ENCODE measurements around the gene SHLD3. TPM values are rescaled to one million over a fixed set of nuclear protein-coding genes. Genes with fewer than 3 reads are reported as not detected.

SHLD3 gene
- total RNA-seq (2014; rRNA removed; shearing (Covaris generic)) = 4.0 and 5.2 TPM in 2 replicates
- 3.8 and 4.3 TPM in 2 replicates for total RNA-seq (2022)
- percentile 90 among the genes with signal in this experiment for Bru-seq, nascent RNA
- BruChase-seq, experiment 1, labeled RNA remaining after a 6-hour chase = percentile 58 among the genes with signal in this experiment
- BruChase-seq, experiment 2, labeled RNA remaining after a 2-hour chase = percentile 92 among the genes with signal in this experiment
- long read RNA-seq, transcript SHLD3-201 (2 exons, 1,766 nt) = major isoform, 5 of 7 reads
- long read RNA-seq, partial matches to known transcripts = 0 of 7 reads
- long read RNA-seq, other reads (novel, unspliced or antisense) = 2 of 7 reads

DNA sequence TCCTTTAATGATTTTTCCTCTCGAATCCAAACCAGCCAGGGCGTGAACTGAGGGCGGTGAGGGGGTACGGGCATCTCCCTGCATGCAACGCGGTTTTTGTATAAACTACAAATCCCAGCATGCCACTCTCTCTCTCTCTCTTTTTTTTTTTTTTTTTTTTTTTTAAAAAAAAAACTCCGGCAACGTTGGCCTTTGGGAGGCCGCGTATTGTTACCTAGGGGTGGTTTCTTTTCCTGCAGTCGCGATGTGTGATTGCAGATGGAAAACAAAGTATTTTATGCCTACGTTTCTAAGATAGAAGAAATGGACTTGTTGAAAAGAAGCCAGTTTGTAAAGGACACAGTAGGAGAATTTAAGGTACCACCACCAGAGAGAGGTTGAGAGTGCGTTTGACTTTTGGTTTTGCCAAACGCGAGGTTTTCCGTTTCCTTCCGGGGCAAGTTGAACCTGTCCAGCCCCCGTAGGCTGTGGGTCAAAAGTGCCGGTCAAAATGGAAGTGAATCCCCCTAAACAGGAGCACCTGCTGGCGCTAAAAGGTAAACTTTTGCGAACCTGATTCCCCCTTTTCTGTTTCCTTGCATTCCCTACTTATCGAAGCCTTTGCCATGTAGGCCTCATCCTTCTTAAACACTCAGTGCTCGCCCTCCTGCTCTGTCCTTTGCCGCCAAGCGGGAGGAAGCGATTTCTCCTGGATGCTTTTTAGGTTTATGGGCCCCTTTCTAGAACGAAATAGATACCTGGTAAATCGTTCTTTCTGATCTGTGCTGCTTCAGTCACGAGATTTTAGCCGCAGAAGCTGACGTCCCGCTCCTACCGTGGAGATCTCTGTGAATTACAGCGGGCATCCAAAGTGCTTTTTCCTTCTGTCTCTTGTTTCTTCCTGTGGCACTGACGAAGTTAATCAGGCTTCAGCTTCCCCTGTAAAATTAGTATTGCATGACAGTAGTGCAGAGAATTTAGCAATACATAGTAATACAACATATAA is at the start of gene SHLD3, which contains the start of gene TRAPPC13:
Gene SHLD3, plus strand, starts transcription at position 457 of the 985 bp plus-strand sequence. CDS start 4,561 bp downstream, outside the sequence.
Gene TRAPPC13, plus strand, starts transcription at position 457 of the 985 bp plus-strand sequence. Its CDS starts 34 bp downstream, at position 491.
- CTCF ChIA-PET (ENCODE audit: unreplicated experiment) = no interaction called here
- Histone ChIP-seq H2AFZ (ENCODE audit: low read length) (peak within 1 kb of the TSS; percentile 97), H3K27ac (ENCODE audit: low read depth, low read length, poor library complexity, severe bottlenecking) (peak within 1 kb of the TSS; percentile 84), H3K4me1 (ENCODE audit: insufficient read depth, low read length, poor library complexity, severe bottlenecking) (peaks cover 30% of the 10 kb centered on the region), H3K4me3 (ENCODE audit: low read depth, low read length, poor library complexity, severe bottlenecking) (peak within 1 kb of the TSS; percentile 96), H3K9me2 (ENCODE audit: insufficient read depth, low read length) (no peaks in the 10 kb centered on the region), H3K79me2 (ENCODE audit: insufficient read depth, low read depth, low read length) (peaks cover 84% of the 10 kb centered on the region), H3K4me2 (ENCODE audit: low read length) (peak within 1 kb of the TSS; percentile 80), H3K36me3 (ENCODE audit: insufficient read depth, low read length) (peaks cover 20% of the 10 kb centered on the region), H3K9me3 (ENCODE audit: low read length) (no peaks in the 10 kb centered on the region), H4K20me1 (ENCODE audit: insufficient read depth, low read length) (peaks cover 7% of the 10 kb centered on the region; the same call in 1 of the 2 replicates)
- POLR2A ChIA-PET = interaction anchor here (0.7 to 4.2 kb wide), 4 partner anchors 11 to 856 kb away, joined by 3 to 18 read pairs (median 6); partner anchors contain the start of genes CENPK, CWC27, PPWD1 and SREK1IP1
- BruUV-seq (replicated peaks) = TSS peak; percentile 88
- DNase-seq (ENCODE audit: low spot score) = peak; percentile 92
- no peak for TF ChIP-seq EZH2phosphoT487 (IDR thresholded peaks at IDR 0.05; ENCODE audit: borderline replicate concordance, low read depth, low read length)
- peak; percentile 11; the same call in 1 of the 2 replicates for TF ChIP-seq CTCF (conservative IDR thresholded peaks at IDR 0.05; ENCODE audit: low read length)
- intact Hi-C loops (cut with micrococcal nuclease; ENCODE audit: unreplicated experiment) = loop anchor here (5.0 kb wide), 2 partner anchors 63 to 97 kb away; partner anchors contain the start of genes CENPK, NLN, PPWD1 and SGTB

GRCh38 chr5:65577141-65577540 is 47.7 kb upstream of the SHLD3 start:
- intact Hi-C loops (cut with micrococcal nuclease; ENCODE audit: unreplicated experiment) = no loop called here
- POLR2A ChIA-PET = interaction anchor here (0.6 kb wide), 1 partner anchor 447 kb away, joined by 8 read pairs; no protein-coding TSS in a partner anchor
- H3K36me3 ChIP-seq (ENCODE audit: insufficient read depth, low read length) = peaks cover 79% of the 10 kb centered on the region

More at GRCh38 chr5:65577141-65577540, 47.7 kb upstream of the SHLD3 start:
- Histone ChIP-seq H3K9me2 (ENCODE audit: insufficient read depth, low read length) (no peaks in the 10 kb centered on the region), H4K20me1 (ENCODE audit: insufficient read depth, low read length) (no peaks in the 10 kb centered on the region), H3K9me3 (ENCODE audit: low read length) (no peaks in the 10 kb centered on the region), H2AFZ (ENCODE audit: low read length) (no peak overlapping the region), H3K27ac (ENCODE audit: low read depth, low read length, poor library complexity, severe bottlenecking) (no peak overlapping the region), H3K4me1 (ENCODE audit: insufficient read depth, low read length, poor library complexity, severe bottlenecking) (no peaks in the 10 kb centered on the region), H3K79me2 (ENCODE audit: insufficient read depth, low read depth, low read length) (no peaks in the 10 kb centered on the region; the same call in 1 of the 2 replicates), H3K4me3 (ENCODE audit: low read depth, low read length, poor library complexity, severe bottlenecking) (no peak overlapping the region), H3K4me2 (ENCODE audit: low read length) (no peak overlapping the region)
- no TSS peak for BruUV-seq (replicated peaks)
- no peak for TF ChIP-seq CTCF (conservative IDR thresholded peaks at IDR 0.05; ENCODE audit: low read length)
- no peak for TF ChIP-seq EZH2phosphoT487 (IDR thresholded peaks at IDR 0.05; ENCODE audit: borderline replicate concordance, low read depth, low read length)
- CTCF ChIA-PET (ENCODE audit: unreplicated experiment) = no interaction called here
- no peak for DNase-seq (ENCODE audit: low spot score)

All from OCI-LY7 (cell line).